ENCODE results near the gene NT5E.

Gene NT5E

DNA sequence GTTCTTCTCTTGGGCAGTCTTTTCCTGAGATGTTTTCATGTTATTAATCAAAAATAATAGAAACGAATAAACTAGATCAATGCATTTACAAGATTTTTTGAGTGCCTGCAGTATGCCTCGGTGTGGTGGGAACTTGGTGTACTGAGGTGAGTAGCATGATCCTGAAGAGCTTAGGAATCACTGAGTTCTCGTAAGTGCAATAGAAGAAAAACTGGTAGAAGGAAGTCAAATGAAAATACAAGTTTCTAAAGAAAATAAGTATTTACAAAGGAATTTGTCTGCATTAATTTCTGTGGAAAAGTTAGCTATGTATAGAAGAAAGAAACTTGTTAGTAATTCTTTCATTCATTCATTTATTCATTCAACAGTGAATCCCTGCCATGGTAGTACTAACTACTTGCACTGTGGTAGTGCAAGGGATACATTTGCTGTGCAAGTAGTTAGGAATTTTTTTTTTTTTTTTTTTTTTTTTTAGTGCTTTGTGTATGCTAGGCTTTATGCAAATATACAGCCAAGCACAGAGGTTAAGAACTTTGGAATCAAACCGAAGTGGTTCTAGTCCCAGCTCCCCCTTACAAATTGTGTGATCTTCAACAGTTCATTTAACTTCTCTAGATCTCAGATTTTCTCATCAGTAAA is 13.9 kb downstream of the NT5E start:
- Histone ChIP-seq H3K36me3 (ENCODE audit: insufficient read depth, low read length) (no peaks in the 10 kb centered on the region), H3K9ac (ENCODE audit: low read length) (no peak overlapping the region), H4K20me1 (ENCODE audit: insufficient read depth, low read length) (no peaks in the 10 kb centered on the region), H3K4me3 (ENCODE audit: low read depth, low read length, poor library complexity, severe bottlenecking) (no peak overlapping the region), H3K9me3 (ENCODE audit: low read length) (no peaks in the 10 kb centered on the region), H3F3A (ENCODE audit: insufficient read depth, low read length) (no peaks in the 10 kb centered on the region), H3K4me2 (ENCODE audit: low read length) (no peak overlapping the region), H3K79me2 (ENCODE audit: insufficient read depth, low read length) (no peaks in the 10 kb centered on the region), H3K4me1 (ENCODE audit: insufficient read depth, low read length, severe bottlenecking) (no peaks in the 10 kb centered on the region), H3K9me2 (ENCODE audit: low read depth, low read length) (no peaks in the 10 kb centered on the region), H2AFZ (ENCODE audit: low read length) (no peak overlapping the region), H3K27me3 (ENCODE audit: insufficient read depth, low read length) (no peaks in the 10 kb centered on the region), H3K27ac (ENCODE audit: low read depth, low read length, poor library complexity, severe bottlenecking) (no peak overlapping the region)
- TF ChIP-seq, protein P1, sequence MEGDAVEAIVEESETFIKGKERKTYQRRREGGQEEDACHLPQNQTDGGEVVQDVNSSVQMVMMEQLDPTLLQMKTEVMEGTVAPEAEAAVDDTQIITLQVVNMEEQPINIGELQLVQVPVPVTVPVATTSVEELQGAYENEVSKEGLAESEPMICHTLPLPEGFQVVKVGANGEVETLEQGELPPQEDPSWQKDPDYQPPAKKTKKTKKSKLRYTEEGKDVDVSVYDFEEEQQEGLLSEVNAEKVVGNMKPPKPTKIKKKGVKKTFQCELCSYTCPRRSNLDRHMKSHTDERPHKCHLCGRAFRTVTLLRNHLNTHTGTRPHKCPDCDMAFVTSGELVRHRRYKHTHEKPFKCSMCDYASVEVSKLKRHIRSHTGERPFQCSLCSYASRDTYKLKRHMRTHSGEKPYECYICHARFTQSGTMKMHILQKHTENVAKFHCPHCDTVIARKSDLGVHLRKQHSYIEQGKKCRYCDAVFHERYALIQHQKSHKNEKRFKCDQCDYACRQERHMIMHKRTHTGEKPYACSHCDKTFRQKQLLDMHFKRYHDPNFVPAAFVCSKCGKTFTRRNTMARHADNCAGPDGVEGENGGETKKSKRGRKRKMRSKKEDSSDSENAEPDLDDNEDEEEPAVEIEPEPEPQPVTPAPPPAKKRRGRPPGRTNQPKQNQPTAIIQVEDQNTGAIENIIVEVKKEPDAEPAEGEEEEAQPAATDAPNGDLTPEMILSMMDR (IDR thresholded peaks at IDR 0.05; ENCODE audit: low read length): no peak
- TF ChIP-seq EZH2 (IDR thresholded peaks at IDR 0.05; ENCODE audit: borderline replicate concordance, low read length): no peak

DNA sequence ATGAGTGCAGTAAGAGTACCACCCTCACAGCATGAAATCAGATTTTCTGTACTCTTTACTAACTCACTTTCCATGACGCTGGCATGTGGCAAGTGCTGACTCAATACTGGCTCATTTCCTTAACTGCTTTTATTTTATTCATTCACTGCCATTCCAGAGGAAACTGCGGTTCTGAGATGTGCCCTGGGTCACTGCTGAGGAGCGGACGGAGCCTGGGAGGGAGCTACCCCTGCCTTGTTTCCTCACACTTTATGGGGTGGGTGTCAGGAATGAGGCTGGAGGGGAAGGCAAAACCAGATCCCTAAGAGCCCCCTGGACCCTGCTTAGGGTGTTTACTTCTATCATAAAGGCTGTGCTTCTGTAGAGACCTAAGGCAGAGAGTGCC is 14.4 kb downstream of the NT5E start:
- Histone ChIP-seq H3K79me2 (ENCODE audit: insufficient read depth, low read length) (no peaks in the 10 kb centered on the region), H3K4me3 (ENCODE audit: low read depth, low read length, poor library complexity, severe bottlenecking) (no peak overlapping the region), H3K4me2 (ENCODE audit: low read length) (no peak overlapping the region)

DNA sequence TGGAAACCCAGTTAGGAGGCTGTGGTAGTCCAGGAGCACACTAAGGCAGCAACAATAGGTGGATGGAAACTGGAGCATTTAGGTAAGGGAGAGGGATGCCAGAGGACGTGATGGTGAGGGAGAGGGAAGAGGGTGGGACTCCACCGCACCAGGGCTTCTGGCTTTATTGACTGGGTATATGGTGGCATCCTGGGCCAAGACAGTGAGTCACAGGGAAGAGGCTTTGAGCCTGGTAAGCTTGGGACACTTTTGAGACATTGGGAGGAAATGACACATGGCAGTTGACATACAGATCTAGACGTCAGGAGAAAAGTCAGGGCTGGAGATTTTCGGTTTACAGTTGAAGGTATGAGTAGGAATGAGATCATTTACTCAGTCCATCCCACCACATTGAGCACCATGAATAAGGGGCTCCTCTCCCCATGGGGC is 14.9 kb downstream of the NT5E start:
- Histone ChIP-seq H3K9me3 (ENCODE audit: low read length) (no peaks in the 10 kb centered on the region), H3K4me2 (ENCODE audit: low read length) (no peak overlapping the region), H3K27me3 (ENCODE audit: insufficient read depth, low read length) (no peaks in the 10 kb centered on the region), H3K36me3 (ENCODE audit: insufficient read depth, low read length) (no peaks in the 10 kb centered on the region), H3K9me2 (ENCODE audit: low read depth, low read length) (no peaks in the 10 kb centered on the region), H3K4me1 (ENCODE audit: insufficient read depth, low read length, severe bottlenecking) (no peaks in the 10 kb centered on the region), H4K20me1 (ENCODE audit: insufficient read depth, low read length) (no peaks in the 10 kb centered on the region), H3K4me3 (ENCODE audit: low read depth, low read length, poor library complexity, severe bottlenecking) (no peak overlapping the region), H3K9ac (ENCODE audit: low read length) (no peak overlapping the region), H2AFZ (ENCODE audit: low read length) (no peak overlapping the region), H3F3A (ENCODE audit: insufficient read depth, low read length) (no peaks in the 10 kb centered on the region), H3K27ac (ENCODE audit: low read depth, low read length, poor library complexity, severe bottlenecking) (no peak overlapping the region), H3K79me2 (ENCODE audit: insufficient read depth, low read length) (no peaks in the 10 kb centered on the region)
- TF ChIP-seq EZH2 (IDR thresholded peaks at IDR 0.05; ENCODE audit: borderline replicate concordance, low read length): no peak
- TF ChIP-seq, protein P1 (IDR thresholded peaks at IDR 0.05; ENCODE audit: low read length): no peak

More for the DNA sequence above, 14.4 kb downstream of the NT5E start:
- H2AFZ ChIP-seq (ENCODE audit: low read length): no peak overlapping the region
- H4K20me1 ChIP-seq (ENCODE audit: insufficient read depth, low read length): no peaks in the 10 kb centered on the region
- TF ChIP-seq, protein P1 (IDR thresholded peaks at IDR 0.05; ENCODE audit: low read length): no peak
- TF ChIP-seq EZH2 (IDR thresholded peaks at IDR 0.05; ENCODE audit: borderline replicate concordance, low read length): no peak
- H3K9ac ChIP-seq (ENCODE audit: low read length): no peak overlapping the region
- H3K4me1 ChIP-seq (ENCODE audit: insufficient read depth, low read length, severe bottlenecking): no peaks in the 10 kb centered on the region
- H3K9me2 ChIP-seq (ENCODE audit: low read depth, low read length): no peaks in the 10 kb centered on the region
- H3K36me3 ChIP-seq (ENCODE audit: insufficient read depth, low read length): no peaks in the 10 kb centered on the region
- H3K27ac ChIP-seq (ENCODE audit: low read depth, low read length, poor library complexity, severe bottlenecking): no peak overlapping the region
- H3F3A ChIP-seq (ENCODE audit: insufficient read depth, low read length): no peaks in the 10 kb centered on the region
- no peaks in the 10 kb centered on the region for H3K27me3 ChIP-seq (ENCODE audit: insufficient read depth, low read length)
- no peaks in the 10 kb centered on the region for H3K9me3 ChIP-seq (ENCODE audit: low read length)

Data from OCI-LY1 (cell line).